ENCODE data around the gene TMBIM6.

DNA sequence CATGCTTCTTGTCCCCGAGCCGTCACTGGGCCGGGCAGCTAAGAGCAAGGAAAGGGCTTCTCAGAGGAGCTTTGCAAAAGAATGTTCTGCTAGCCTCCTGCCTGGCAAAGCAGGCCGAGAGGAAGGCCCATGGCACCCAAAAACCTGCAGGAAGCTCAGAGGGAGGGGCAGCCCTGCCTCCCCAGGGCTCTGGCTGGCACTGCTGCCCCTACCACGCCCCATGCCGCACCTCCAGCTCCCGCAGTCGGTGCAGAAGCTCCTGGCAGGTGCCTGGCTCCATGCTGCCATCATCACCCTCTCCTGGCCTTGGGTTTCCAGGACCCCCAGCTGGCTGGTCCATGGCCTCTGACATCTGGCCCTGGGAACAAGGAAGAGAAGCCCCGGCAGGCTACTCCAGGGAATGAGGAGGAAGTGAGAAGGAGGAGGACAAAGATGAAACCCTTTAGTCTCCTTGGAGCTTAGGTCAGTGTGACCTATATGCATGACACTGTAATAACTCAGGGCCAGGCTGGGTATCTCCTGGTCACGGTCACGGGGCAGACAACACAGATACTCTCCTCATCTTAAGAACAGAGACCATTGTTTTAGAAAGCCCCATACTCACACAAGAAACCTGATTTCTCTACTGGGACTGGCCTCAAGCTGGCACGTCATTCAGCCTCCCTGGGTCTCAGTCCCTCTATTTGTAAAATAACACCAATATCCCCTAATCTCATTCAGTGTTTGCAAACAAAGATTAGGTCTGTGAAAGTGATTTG, 62.5 kb downstream of the TMBIM6 start:
- TF ChIP-seq, protein P1, sequence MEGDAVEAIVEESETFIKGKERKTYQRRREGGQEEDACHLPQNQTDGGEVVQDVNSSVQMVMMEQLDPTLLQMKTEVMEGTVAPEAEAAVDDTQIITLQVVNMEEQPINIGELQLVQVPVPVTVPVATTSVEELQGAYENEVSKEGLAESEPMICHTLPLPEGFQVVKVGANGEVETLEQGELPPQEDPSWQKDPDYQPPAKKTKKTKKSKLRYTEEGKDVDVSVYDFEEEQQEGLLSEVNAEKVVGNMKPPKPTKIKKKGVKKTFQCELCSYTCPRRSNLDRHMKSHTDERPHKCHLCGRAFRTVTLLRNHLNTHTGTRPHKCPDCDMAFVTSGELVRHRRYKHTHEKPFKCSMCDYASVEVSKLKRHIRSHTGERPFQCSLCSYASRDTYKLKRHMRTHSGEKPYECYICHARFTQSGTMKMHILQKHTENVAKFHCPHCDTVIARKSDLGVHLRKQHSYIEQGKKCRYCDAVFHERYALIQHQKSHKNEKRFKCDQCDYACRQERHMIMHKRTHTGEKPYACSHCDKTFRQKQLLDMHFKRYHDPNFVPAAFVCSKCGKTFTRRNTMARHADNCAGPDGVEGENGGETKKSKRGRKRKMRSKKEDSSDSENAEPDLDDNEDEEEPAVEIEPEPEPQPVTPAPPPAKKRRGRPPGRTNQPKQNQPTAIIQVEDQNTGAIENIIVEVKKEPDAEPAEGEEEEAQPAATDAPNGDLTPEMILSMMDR (IDR thresholded peaks at IDR 0.05 in 8 of 11, conservative IDR thresholded peaks at IDR 0.05 in 3 of 11), result no peak
- TF ChIP-seq POLR2A (IDR thresholded peaks at IDR 0.05) (no peak), POLR2AphosphoS5 (IDR thresholded peaks at IDR 0.05) (no peak)
